HepG2 (cell line): Measurements from ENCODE around the gene PPP2R5B. TPM values are rescaled to one million over a fixed set of nuclear protein-coding genes. Genes with fewer than 3 reads are reported as not detected.
A peak's percentile ranks its signal among the peaks of the same experiment; 100 is the strongest.

Experiments used
- CEBPB ChIP-seq: IDR thresholded peaks from 2 replicates; pipeline ENCODE4 v1.6.1; 2011; ENCODE audit warnings: low read depth, low read length, improper control_type of control experiment, borderline replicate concordance
- ERF ChIP-seq: IDR thresholded peaks from 2 replicates; pipeline ENCODE4 v1.6.1; 2018; ENCODE audit warnings: missing biosample characterization, missing genetic modification reagents
- KAT7 ChIP-seq: IDR thresholded peaks from 2 replicates; pipeline ENCODE4 v1.6.1; 2018; ENCODE audit warnings: borderline replicate concordance, missing compliant biosample characterization
- KMT2A ChIP-seq: sonication (generic); formaldehyde crosslinking; IDR thresholded peaks from 2 replicates; pipeline ENCODE4 v1.4.0; 2020; ENCODE audit warnings: missing genetic modification reagents
- MXI1 ChIP-seq: IDR thresholded peaks from 3 replicates; pipeline ENCODE4 v1.6.1; 2012; ENCODE audit warnings: low read depth, low read length, inconsistent platforms, borderline replicate concordance
- RBM22 ChIP-seq: fragments of 200-400 bp; formaldehyde crosslinking; optimal IDR thresholded peaks from 2 replicates; pipeline ENCODE3; 2017; ENCODE audit warnings: mild to moderate bottlenecking, low read length, moderate library complexity
- RXRB ChIP-seq: IDR thresholded peaks from 2 replicates; pipeline ENCODE4 v1.6.1; 2016; ENCODE audit warnings: borderline replicate concordance, missing genetic modification reagents, missing compliant biosample characterization
- SOX5 ChIP-seq: IDR thresholded peaks from 2 replicates; pipeline ENCODE4 v1.6.1; 2016; ENCODE audit warnings: borderline replicate concordance
- TCF7 ChIP-seq: sonication (generic); IDR thresholded peaks from 2 replicates; pipeline ENCODE4 v1.6.1; 2016; ENCODE audit warnings: antibody characterized with exemption, low read depth
- TEAD3 ChIP-seq: optimal IDR thresholded peaks from 2 replicates; pipeline ENCODE3; 2016; ENCODE audit warnings: borderline replicate concordance
- ZNF510 ChIP-seq: sonication (generic); formaldehyde crosslinking; IDR thresholded peaks from 2 replicates; pipeline ENCODE4 v1.4.0; 2020; ENCODE audit warnings: low read depth, mild to moderate bottlenecking, missing genetic modification reagents
- ZNF670 ChIP-seq: sonication (generic); formaldehyde crosslinking; IDR thresholded peaks from 2 replicates; pipeline ENCODE4 v1.8.0; 2022; ENCODE audit warnings: mild to moderate bottlenecking, missing genetic modification reagents, borderline replicate concordance
- polyA plus RNA-seq, 8 experiments: library from polyadenylated mRNA; depleted of rRNA in 3 of 8; stranded (reverse) in 7 of 8; unstranded in 1 of 8; fragments of >200 nt; fragmentation: Illumina TruSeq in 4 of 8; extraction: Trizol in 4 of 8; gene quantifications; 2 replicates each; pipeline versions ENCODE4 v1.2.1 to v1.2.3, GENCODE V29; 2011 to 2016; ENCODE audit warnings: low read depth in 4 of 8, missing spikeins in 1 of 8, mixed read lengths in 1 of 8; ENCODE audit not compliant: insufficient read depth in 1 of 8
- total RNA-seq, 5 experiments: library from RNA; depleted of rRNA; stranded (reverse); fragments of >200 nt; fragmentation: Illumina TruSeq; extraction: Trizol; gene quantifications; 2 replicates each; pipeline ENCODE4 v1.2.3, GENCODE V29; 2016; ENCODE audit warnings: low read depth in 1 of 5
- TF ChIP-seq, protein P1 (sequence below): sonication (generic); formaldehyde crosslinking; IDR thresholded peaks from 2 replicates; pipeline ENCODE4 v1.4.0; 2020; ENCODE audit warnings: missing genetic modification reagents, mild to moderate bottlenecking, borderline replicate concordance
- TF ChIP-seq, protein P2 (sequence below): sonication (generic); formaldehyde crosslinking; IDR thresholded peaks from 2 replicates; pipeline ENCODE4 v1.8.0; 2022; ENCODE audit warnings: mild to moderate bottlenecking, missing genetic modification reagents; ENCODE audit not compliant: insufficient replicate concordance
- TF ChIP-seq, protein P3 (sequence below): sonication (generic); IDR thresholded peaks from 2 replicates; pipeline ENCODE4 v1.6.1; 2016; ENCODE audit warnings: low read depth, borderline replicate concordance
- TF ChIP-seq, protein P4 (sequence below): sonication (generic); formaldehyde crosslinking; IDR thresholded peaks from 2 replicates; pipeline ENCODE4 v1.4.0; 2020; ENCODE audit warnings: mild to moderate bottlenecking, missing genetic modification reagents

PPP2R5B gene
- total and polyA plus RNA-seq, 2 of the 13 experiments (the other 11 are each of a cell fraction or from before 2014, with no cell fraction given) = 2.3 to 8.3 TPM

DNA sequence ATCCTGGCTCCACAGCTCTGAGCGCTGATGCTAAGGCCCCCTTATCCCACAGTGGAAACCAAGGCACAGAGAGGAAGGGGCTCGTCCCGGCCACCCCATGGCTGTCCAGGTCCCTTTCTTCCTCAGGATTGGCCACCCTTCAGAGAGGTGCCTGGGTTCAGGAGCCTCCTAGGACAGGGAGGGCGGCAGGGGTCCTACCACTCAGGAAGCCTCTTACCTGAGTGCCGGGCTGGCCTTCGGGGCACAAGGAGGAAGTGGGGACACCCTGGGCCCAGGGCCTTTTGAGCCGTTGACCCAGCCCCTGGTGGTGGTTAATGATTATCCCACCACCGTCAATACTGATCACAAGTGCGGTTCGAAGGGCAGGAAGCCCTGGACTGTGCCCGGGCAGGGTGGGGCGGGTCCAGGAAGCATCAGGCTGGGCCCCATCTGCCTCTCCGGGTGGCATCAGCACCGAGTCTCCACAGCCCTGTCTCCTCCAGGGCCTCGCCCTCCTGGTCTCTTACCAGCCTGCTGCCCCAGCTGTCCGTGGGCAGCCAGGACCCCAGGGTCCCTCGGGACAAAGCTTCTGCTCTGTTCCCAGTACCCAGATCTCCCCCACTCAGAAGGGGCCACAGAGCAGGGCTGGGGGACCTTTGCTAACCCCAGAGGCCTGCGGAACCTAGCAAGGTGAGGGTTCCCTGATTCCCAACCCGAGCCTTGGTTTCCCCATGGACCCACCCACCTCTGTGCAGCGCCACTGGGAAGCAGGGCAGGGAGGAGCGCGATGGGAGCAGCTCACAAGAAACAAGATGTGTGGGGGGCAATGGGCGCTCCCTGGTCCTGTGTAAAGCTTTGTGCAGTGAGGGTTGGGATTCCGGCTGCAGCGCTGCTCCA is 31.1 kb upstream of the PPP2R5B start (continued):
- TF ChIP-seq, protein P1, sequence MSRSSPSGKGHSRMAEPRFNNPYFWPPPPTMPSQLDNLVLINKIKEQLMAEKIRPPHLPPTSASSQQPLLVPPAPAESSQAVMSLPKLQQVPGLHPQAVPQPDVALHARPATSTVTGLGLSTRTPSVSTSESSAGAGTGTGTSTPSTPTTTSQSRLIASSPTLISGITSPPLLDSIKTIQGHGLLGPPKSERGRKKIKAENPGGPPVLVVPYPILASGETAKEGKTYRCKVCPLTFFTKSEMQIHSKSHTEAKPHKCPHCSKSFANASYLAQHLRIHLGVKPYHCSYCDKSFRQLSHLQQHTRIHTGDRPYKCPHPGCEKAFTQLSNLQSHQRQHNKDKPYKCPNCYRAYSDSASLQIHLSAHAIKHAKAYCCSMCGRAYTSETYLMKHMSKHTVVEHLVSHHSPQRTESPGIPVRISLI (CRISPR knock-in tag) = 0 out of 2 replicates have a peak, but pooled peaks have one; percentile 38
- 0 out of 2 replicates have a peak, but pooled peaks have one; percentile 41 for TF ChIP-seq KMT2A (CRISPR knock-in tag)
- TF ChIP-seq ZNF670 (CRISPR knock-in tag) = peak; percentile 89; the same call in 1 of the 2 replicates
- peak; percentile 88; the same call in 1 of the 2 replicates for TF ChIP-seq ZNF510 (CRISPR knock-in tag)
- TF ChIP-seq, protein P2, sequence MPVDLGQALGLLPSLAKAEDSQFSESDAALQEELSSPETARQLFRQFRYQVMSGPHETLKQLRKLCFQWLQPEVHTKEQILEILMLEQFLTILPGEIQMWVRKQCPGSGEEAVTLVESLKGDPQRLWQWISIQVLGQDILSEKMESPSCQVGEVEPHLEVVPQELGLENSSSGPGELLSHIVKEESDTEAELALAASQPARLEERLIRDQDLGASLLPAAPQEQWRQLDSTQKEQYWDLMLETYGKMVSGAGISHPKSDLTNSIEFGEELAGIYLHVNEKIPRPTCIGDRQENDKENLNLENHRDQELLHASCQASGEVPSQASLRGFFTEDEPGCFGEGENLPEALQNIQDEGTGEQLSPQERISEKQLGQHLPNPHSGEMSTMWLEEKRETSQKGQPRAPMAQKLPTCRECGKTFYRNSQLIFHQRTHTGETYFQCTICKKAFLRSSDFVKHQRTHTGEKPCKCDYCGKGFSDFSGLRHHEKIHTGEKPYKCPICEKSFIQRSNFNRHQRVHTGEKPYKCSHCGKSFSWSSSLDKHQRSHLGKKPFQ = peak; percentile 6
- TF ChIP-seq, protein P3, sequence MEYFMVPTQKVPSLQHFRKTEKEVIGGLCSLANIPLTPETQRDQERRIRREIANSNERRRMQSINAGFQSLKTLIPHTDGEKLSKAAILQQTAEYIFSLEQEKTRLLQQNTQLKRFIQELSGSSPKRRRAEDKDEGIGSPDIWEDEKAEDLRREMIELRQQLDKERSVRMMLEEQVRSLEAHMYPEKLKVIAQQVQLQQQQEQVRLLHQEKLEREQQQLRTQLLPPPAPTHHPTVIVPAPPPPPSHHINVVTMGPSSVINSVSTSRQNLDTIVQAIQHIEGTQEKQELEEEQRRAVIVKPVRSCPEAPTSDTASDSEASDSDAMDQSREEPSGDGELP = peak; percentile 77
- TF ChIP-seq RBM22 = peak; percentile 13
- TF ChIP-seq RXRB (CRISPR knock-in tag) = peak; percentile 85
- TF ChIP-seq TEAD3 = peak; percentile 76
- TF ChIP-seq TCF7 = peak; percentile 35; the same call in 1 of the 2 replicates
- TF ChIP-seq CEBPB = no peak
- TF ChIP-seq MXI1 = peak; percentile 70; the same call in 1 of the 3 replicates
- peak; percentile 73; the same call in 1 of the 2 replicates for TF ChIP-seq SOX5 (CRISPR knock-in tag)
- TF ChIP-seq ERF = peak; percentile 67
- TF ChIP-seq, protein P4, sequence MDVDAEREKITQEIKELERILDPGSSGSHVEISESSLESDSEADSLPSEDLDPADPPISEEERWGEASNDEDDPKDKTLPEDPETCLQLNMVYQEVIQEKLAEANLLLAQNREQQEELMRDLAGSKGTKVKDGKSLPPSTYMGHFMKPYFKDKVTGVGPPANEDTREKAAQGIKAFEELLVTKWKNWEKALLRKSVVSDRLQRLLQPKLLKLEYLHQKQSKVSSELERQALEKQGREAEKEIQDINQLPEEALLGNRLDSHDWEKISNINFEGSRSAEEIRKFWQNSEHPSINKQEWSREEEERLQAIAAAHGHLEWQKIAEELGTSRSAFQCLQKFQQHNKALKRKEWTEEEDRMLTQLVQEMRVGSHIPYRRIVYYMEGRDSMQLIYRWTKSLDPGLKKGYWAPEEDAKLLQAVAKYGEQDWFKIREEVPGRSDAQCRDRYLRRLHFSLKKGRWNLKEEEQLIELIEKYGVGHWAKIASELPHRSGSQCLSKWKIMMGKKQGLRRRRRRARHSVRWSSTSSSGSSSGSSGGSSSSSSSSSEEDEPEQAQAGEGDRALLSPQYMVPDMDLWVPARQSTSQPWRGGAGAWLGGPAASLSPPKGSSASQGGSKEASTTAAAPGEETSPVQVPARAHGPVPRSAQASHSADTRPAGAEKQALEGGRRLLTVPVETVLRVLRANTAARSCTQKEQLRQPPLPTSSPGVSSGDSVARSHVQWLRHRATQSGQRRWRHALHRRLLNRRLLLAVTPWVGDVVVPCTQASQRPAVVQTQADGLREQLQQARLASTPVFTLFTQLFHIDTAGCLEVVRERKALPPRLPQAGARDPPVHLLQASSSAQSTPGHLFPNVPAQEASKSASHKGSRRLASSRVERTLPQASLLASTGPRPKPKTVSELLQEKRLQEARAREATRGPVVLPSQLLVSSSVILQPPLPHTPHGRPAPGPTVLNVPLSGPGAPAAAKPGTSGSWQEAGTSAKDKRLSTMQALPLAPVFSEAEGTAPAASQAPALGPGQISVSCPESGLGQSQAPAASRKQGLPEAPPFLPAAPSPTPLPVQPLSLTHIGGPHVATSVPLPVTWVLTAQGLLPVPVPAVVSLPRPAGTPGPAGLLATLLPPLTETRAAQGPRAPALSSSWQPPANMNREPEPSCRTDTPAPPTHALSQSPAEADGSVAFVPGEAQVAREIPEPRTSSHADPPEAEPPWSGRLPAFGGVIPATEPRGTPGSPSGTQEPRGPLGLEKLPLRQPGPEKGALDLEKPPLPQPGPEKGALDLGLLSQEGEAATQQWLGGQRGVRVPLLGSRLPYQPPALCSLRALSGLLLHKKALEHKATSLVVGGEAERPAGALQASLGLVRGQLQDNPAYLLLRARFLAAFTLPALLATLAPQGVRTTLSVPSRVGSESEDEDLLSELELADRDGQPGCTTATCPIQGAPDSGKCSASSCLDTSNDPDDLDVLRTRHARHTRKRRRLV (CRISPR knock-in tag) = peak; percentile 45; the same call in 1 of the 2 replicates
- TF ChIP-seq KAT7 (CRISPR knock-in tag) = 0 out of 2 replicates have a peak, but pooled peaks have one; percentile 28
